GM12878 (cell line): ENCODE data around the gene CHST15. TPM values are rescaled to one million over a fixed set of nuclear protein-coding genes. Genes with fewer than 3 reads are reported as not detected.
"Not testable (repeated sequence)": the region's sequence is repeated elsewhere in the genome, so short reads cannot be mapped to it uniquely, and the experiment has no call there.

Experiments used
- ATAC-seq: fragments of 200-7000 bp; cut with Tn5 transposase; 3 replicates; pipeline ENCODE4 v1.9.1; 2020; ENCODE audit warnings: mild to moderate bottlenecking, moderate library complexity
- BruUV-seq: library from RNA; stranded (reverse); fragments of 400-500 nt; replicated peaks from 2 replicates; lab custom pipeline; 2021; lab: Mats Ljungman, UMichigan
- CTCF ChIA-PET: fragments of 300-600 bp; sonication (Branson Sonifier 250); formaldehyde crosslinking; extraction: SDS; loops from one replicate; lab custom pipeline; 2021; ENCODE audit warnings: inconsistent platforms; lab: Yijun Ruan, JAX
- POLR2A ChIA-PET: fragments of 350-600 bp; formaldehyde crosslinking; extraction: SDS; loops from one replicate; lab custom pipeline; 2021; ENCODE audit warnings: inconsistent platforms; lab: Charles Lee
- RAD21 ChIA-PET: fragments of 300-600 bp; sonication (Branson Sonifier 250); formaldehyde crosslinking; loops from one replicate; lab custom pipeline; 2023; ENCODE audit warnings: antibody characterized with exemption; ENCODE audit not compliant: unreplicated experiment; lab: Charles Lee
- SMC1A ChIA-PET: fragments of 300-600 bp; sonication (Branson Sonifier 250); formaldehyde crosslinking; loops from one replicate; lab custom pipeline; 2023; ENCODE audit not compliant: unreplicated experiment, uncharacterized antibody; lab: Charles Lee
- DNase-seq: peaks from one replicate; pipeline ENCODE4 v3.0.0-alpha.2; 2011; ENCODE audit warnings: low read depth, low spot score
- FAIRE-seq: peaks from 3 replicates; lab custom pipeline; 2011; peaks lifted over from hg19 to GRCh38; lab: Jason Lieb, UNC
- H2AFZ ChIP-seq: 2 replicates; pipeline ENCODE4 v1.6.0; 2011; ENCODE audit warnings: low read depth, low read length, control low read depth; ENCODE audit not compliant: control insufficient read depth
- H3K27ac ChIP-seq: 2 replicates; pipeline ENCODE4 v1.5.1; 2011; ENCODE audit warnings: control low read depth; ENCODE audit not compliant: control insufficient read depth, insufficient read depth
- H3K27me3 ChIP-seq, 2 experiments: replicated peaks in 1 of 2; 2 replicates each; pipeline versions ENCODE4 v1.6.0 to v1.6.1; 2011; ENCODE audit warnings: low read length in 1 of 2; ENCODE audit not compliant: control insufficient read depth in 2 of 2, insufficient read depth in 2 of 2
- H3K36me3 ChIP-seq, 2 experiments: 2 replicates each; pipeline ENCODE4 v1.5.1; 2011; ENCODE audit warnings: low read length in 1 of 2; ENCODE audit not compliant: control insufficient read depth in 2 of 2, insufficient read depth in 2 of 2
- H3K4me1 ChIP-seq: 2 replicates; pipeline ENCODE4 v1.6.1; 2011; ENCODE audit warnings: mild to moderate bottlenecking, low read length, moderate library complexity, mixed read lengths; ENCODE audit not compliant: control insufficient read depth, insufficient read depth
- H3K4me2 ChIP-seq: 2 replicates; pipeline ENCODE4 v1.6.0; 2011; ENCODE audit warnings: control low read depth; ENCODE audit not compliant: control insufficient read depth, insufficient read depth
- H3K4me3 ChIP-seq: fragments of 200-600 bp; sonication (generic); 2 replicates; pipeline ENCODE4 v1.5.1; 2016
- H3K79me2 ChIP-seq: 2 replicates; pipeline ENCODE4 v1.6.0; 2011; ENCODE audit warnings: low read length; ENCODE audit not compliant: control insufficient read depth, insufficient read depth
- H3K9ac ChIP-seq: 2 replicates; pipeline ENCODE4 v1.8.0; 2011; ENCODE audit warnings: low read length, control low read depth, mixed read lengths; ENCODE audit not compliant: control insufficient read depth, insufficient read depth
- H3K9me3 ChIP-seq: replicated peaks from 3 replicates; pipeline ENCODE4 v1.5.1; 2011; ENCODE audit warnings: mild to moderate bottlenecking, low read length; ENCODE audit not compliant: control insufficient read depth, insufficient read depth
- H4K20me1 ChIP-seq: 2 replicates; pipeline ENCODE4 v1.6.0; 2011; ENCODE audit not compliant: control insufficient read depth, insufficient read depth
- BCL11A ChIP-seq: IDR thresholded peaks from 2 replicates; pipeline ENCODE4 v1.6.1; 2011; ENCODE audit warnings: low read depth, low read length
- HCFC1 ChIP-seq: fragments of 150-350 bp; IDR thresholded peaks from 2 replicates; pipeline ENCODE4 v1.6.1; 2014; ENCODE audit warnings: low read length
- JUNB ChIP-seq: IDR thresholded peaks from 2 replicates; pipeline ENCODE4 v1.6.1; 2016; ENCODE audit warnings: antibody characterized with exemption, mild to moderate bottlenecking
- KDM1A ChIP-seq: fragments of 200-600 bp; sonication (generic); IDR thresholded peaks from 2 replicates; pipeline ENCODE4 v1.6.1; 2016; ENCODE audit warnings: borderline replicate concordance
- LARP7 ChIP-seq: fragments of 450-650 bp; IDR thresholded peaks from 2 replicates; pipeline ENCODE4 v1.6.1; 2017; ENCODE audit warnings: mild to moderate bottlenecking
- RB1 ChIP-seq: fragments of 450-650 bp; formaldehyde crosslinking; IDR thresholded peaks from 2 replicates; pipeline ENCODE4 v1.6.1; 2017; ENCODE audit warnings: mild to moderate bottlenecking, borderline replicate concordance
- SP1 ChIP-seq: IDR thresholded peaks from one replicate; pipeline ENCODE4 v1.6.1; 2011; ENCODE audit warnings: low read depth, low read length
- SRF ChIP-seq, 2 experiments: IDR thresholded peaks; 2 replicates each; pipeline ENCODE4 v1.6.1; 2011; ENCODE audit warnings: low read depth in 2 of 2, low read length in 2 of 2, mild to moderate bottlenecking in 1 of 2, moderate library complexity in 1 of 2
- ZNF217 ChIP-seq: fragments of 450-650 bp; IDR thresholded peaks from 2 replicates; pipeline ENCODE4 v1.6.1; 2017; ENCODE audit warnings: antibody characterized with exemption, mild to moderate bottlenecking
- ZSCAN29 ChIP-seq: fragments of 450-650 bp; IDR thresholded peaks from 2 replicates; pipeline ENCODE4 v1.6.1; 2017; ENCODE audit warnings: mild to moderate bottlenecking, moderate library complexity
- WGBS: methylation state at CpG from one replicate; pipeline ENCODE4 v1.1.6; 2016; ENCODE audit warnings: low lambda C conversion rate; ENCODE audit not compliant: insufficient replicate concordance, insufficient coverage; ENCODE audit errors: missing lambda C conversion rate; 5-methylcytosine and 5-hydroxymethylcytosine counted together
- in situ Hi-C: fragments of 300-500 bp; cut with MboI; formaldehyde crosslinking; loops from 9 replicates; pipeline ENCODE4 v1.14.3; 2018; ENCODE audit warnings: mixed read lengths
- intact Hi-C: fragments of 100-400 bp; cut with micrococcal nuclease; formaldehyde crosslinking; loops from one replicate; pipeline ENCODE4 v1.14.2; 2022; ENCODE audit not compliant: unreplicated experiment
- polyA plus RNA-seq, 11 experiments: library from polyadenylated mRNA; depleted of rRNA in 4 of 11; unstranded in 6 of 11; stranded (reverse) in 5 of 11; fragments of >200 nt; fragmentation: Nextera tagmentation in 4 of 11; fragmentation: Illumina TruSeq in 1 of 11; extraction: Ambion mirVana in 4 of 11; extraction: Trizol in 1 of 11; gene quantifications; 1 replicate in 1 of 11; 2 replicates in 10 of 11; pipeline versions ENCODE4 v1.2.1 to v1.2.3, GENCODE V29; 2011 to 2016; ENCODE audit warnings: inconsistent platforms in 2 of 11, missing spikeins in 2 of 11, low read depth in 1 of 11
- total RNA-seq, 4 experiments: library from RNA; depleted of rRNA in 3 of 4; stranded (reverse); fragments of >200 nt in 3 of 4; fragmentation: Illumina TruSeq in 1 of 4; extraction: Trizol in 1 of 4; gene quantifications; 2 replicates each; pipeline versions ENCODE4 v1.2.1 to v1.2.3, GENCODE V29; 2013 to 2021
- TF ChIP-seq, protein P1 (sequence below): fragments of 450-650 bp; IDR thresholded peaks from 2 replicates; pipeline ENCODE4 v1.6.1; 2016; ENCODE audit warnings: mild to moderate bottlenecking

The CHST15 gene
- total and polyA plus RNA-seq, 10 of the 15 experiments (the other 5 are each of a cell fraction or from before 2014, with no cell fraction given): 0.02 to 0.53 (median 0.05) TPM; not detected in 1

GRCh38 chr10:124097883-124098282 lies 4.5 kb upstream of the CHST15 start:
- H3K4me2 ChIP-seq: no peak overlapping the region
- RAD21 ChIA-PET: no interaction called here
- TF ChIP-seq, protein P1, sequence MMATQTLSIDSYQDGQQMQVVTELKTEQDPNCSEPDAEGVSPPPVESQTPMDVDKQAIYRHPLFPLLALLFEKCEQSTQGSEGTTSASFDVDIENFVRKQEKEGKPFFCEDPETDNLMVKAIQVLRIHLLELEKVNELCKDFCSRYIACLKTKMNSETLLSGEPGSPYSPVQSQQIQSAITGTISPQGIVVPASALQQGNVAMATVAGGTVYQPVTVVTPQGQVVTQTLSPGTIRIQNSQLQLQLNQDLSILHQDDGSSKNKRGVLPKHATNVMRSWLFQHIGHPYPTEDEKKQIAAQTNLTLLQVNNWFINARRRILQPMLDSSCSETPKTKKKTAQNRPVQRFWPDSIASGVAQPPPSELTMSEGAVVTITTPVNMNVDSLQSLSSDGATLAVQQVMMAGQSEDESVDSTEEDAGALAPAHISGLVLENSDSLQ: no peak

GRCh38 chr10:124096494-124096893 lies 3.1 kb upstream of the CHST15 start:
- Histone ChIP-seq H3K4me1 (peaks cover 6% of the 10 kb centered on the region; the same call in 1 of the 2 replicates), H2AFZ (no peak overlapping the region), H3K36me3 (no peaks in the 10 kb centered on the region)
- no peak for DNase-seq
- RAD21 ChIA-PET: no interaction called here
- POLR2A ChIA-PET: no interaction called here
- intact Hi-C loops: no loop called here
- WGBS: 43% methylated on average over 2 of the region's 2 CpGs
- TF ChIP-seq HCFC1 (no peak), SP1 (no peak), ZSCAN29 (no peak), KDM1A (no peak), JUNB (no peak), ZNF217 (no peak), SRF (IDR thresholded peaks at IDR 0.05; ENCODE audit: low read depth in 2 of 2, low read length in 2 of 2) (no peak), LARP7 (no peak), BCL11A (no peak), RB1 (no peak)
- TF ChIP-seq, all 136 proteins: peak for 0
- H3K9ac ChIP-seq: no peak overlapping the region
- FAIRE-seq: no peak
- H3K27ac ChIP-seq: no peak overlapping the region
- BruUV-seq: no TSS peak
- no peak for ATAC-seq
- H3K4me3 ChIP-seq: no peak overlapping the region
- in situ Hi-C loops: no loop called here
- H3K27me3 ChIP-seq: peaks cover 14 to 27% of the 10 kb centered on the region in 2 experiments
- H3K79me2 ChIP-seq: no peaks in the 10 kb centered on the region
- peaks cover 14% of the 10 kb centered on the region for H3K9me3 ChIP-seq
- SMC1A ChIA-PET: no interaction called here
- no peak overlapping the region for H3K4me2 ChIP-seq
- H4K20me1 ChIP-seq: no peaks in the 10 kb centered on the region
- CTCF ChIA-PET: no interaction called here

More at GRCh38 chr10:124097883-124098282, 4.5 kb upstream of the CHST15 start:
- H3K27me3 ChIP-seq: peaks cover 12 to 25% of the 10 kb centered on the region in 2 experiments
- H3K4me1 ChIP-seq: 0 out of 2 replicates have a peak, but pooled peaks cover 6% of the 10 kb centered on the region
- POLR2A ChIA-PET: no interaction called here
- no peak overlapping the region for H3K27ac ChIP-seq
- in situ Hi-C loops (no loop called here), intact Hi-C loops (no loop called here)
- SMC1A ChIA-PET: interaction anchor here (1.1 kb wide), 1 partner anchor 306 kb away, joined by 4 read pairs; no protein-coding TSS in a partner anchor
- peaks cover 17% of the 10 kb centered on the region for H3K9me3 ChIP-seq
- H3K4me3 ChIP-seq: no peak overlapping the region
- BruUV-seq: no TSS peak
- FAIRE-seq (no peak), DNase-seq (no peak), ATAC-seq (no peak)
- H3K79me2 ChIP-seq: no peaks in the 10 kb centered on the region
- WGBS: 80% methylated on average over 10 of the region's 10 CpGs
- H3K36me3 ChIP-seq: no peaks in the 10 kb centered on the region
- H4K20me1 ChIP-seq: no peaks in the 10 kb centered on the region
- no peak overlapping the region for H2AFZ ChIP-seq
- CTCF ChIA-PET: no interaction called here
- H3K9ac ChIP-seq: no peak overlapping the region

DNA sequence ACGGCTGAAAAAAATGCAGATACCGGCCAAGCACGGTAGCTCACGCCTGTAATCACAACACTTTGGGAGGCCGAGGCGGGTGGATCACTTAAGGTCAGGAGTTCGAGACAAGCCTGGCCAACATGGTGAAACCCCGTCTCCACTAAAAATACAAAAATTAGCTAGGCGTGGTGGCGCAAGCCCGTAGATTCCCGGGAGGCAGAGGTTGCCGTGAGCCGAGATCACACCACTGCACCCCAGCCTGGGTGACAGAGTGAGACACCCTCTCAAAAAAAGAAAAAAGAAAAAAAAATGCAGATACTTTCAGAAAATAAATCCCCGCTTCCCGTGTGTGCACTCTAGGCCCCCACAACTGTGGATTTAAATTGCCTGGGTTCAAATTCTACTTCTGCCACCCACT lies 2.4 kb upstream of the CHST15 start:
- in situ Hi-C loops, DNase-seq, POLR2A ChIA-PET, SMC1A ChIA-PET, H3K36me3 ChIP-seq, intact Hi-C loops, CTCF ChIA-PET, RAD21 ChIA-PET, H3K4me2 ChIP-seq, FAIRE-seq, H4K20me1 ChIP-seq, H3K9me3 ChIP-seq, H3K79me2 ChIP-seq, H3K4me1 ChIP-seq, H2AFZ ChIP-seq, H3K4me3 ChIP-seq, H3K9ac ChIP-seq, ATAC-seq, BruUV-seq, H3K27ac ChIP-seq: not testable (repeated sequence)
- 76% methylated on average over 14 of the region's 16 CpGs for WGBS
- peaks cover 18 to 34% of the 10 kb centered on the region in 2 experiments for H3K27me3 ChIP-seq
